Keratinocyte (primary cell): ENCODE data around the gene ARL6IP6.

Experiments
- CTCF ChIP-seq, 3 experiments: IDR thresholded peaks in 1 of 3; conservative IDR thresholded peaks in 1 of 3; optimal IDR thresholded peaks in 1 of 3; 2 replicates in 2 of 3; 3 replicates in 1 of 3; pipeline versions ENCODE3 to v1.5.1; 2011; ENCODE audit warnings: low read length in 3 of 3, mild to moderate bottlenecking in 3 of 3, moderate library complexity in 2 of 3, control low read depth in 1 of 3, inconsistent platforms in 1 of 3; ENCODE audit not compliant: insufficient read depth in 2 of 3; ENCODE audit errors: extremely low read depth in 1 of 3
- EZH2 ChIP-seq: IDR thresholded peaks from one replicate; pipeline ENCODE4 v1.6.1; 2012; ENCODE audit warnings: inconsistent platforms, mild to moderate bottlenecking, low read length, moderate library complexity

- TF ChIP-seq EZH2 (no peak), CTCF (optimal IDR thresholded peaks at IDR 0.05 in 1 of 3, IDR thresholded peaks at IDR 0.05 in 1 of 3, conservative IDR thresholded peaks at IDR 0.05 in 1 of 3; ENCODE audit: extremely low read depth in 1 of 3, insufficient read depth in 2 of 3, low read length in 3 of 3) (no peak)
Observed at GRCh38 chr2:152683400-152683799, 35.0 kb upstream of the ARL6IP6 start.
